GM13976 (cell line): ENCODE results near the gene EOLA1.
"Not testable (repeated sequence)": the region's sequence is repeated elsewhere in the genome, so short reads cannot be mapped to it uniquely, and the experiment has no call there.

Experiments used
- DNase-seq: peaks from one replicate; pipeline ENCODE4 v3.0.0; 2012; ENCODE audit warnings: low spot score
- in situ Hi-C: fragments of 300-500 bp; cut with MboI; formaldehyde crosslinking; loops from one replicate; pipeline ENCODE4 v1.12.0; 2022; ENCODE audit warnings: low sequenced_read_pairs, mixed read lengths, inconsistent platforms; ENCODE audit not compliant: unreplicated experiment
- TF ChIP-seq, protein P1 (sequence below): IDR thresholded peaks from 2 replicates; pipeline ENCODE4 v1.5.1; 2012; ENCODE audit warnings: borderline replicate concordance, mild to moderate bottlenecking; ENCODE audit not compliant: insufficient read depth; ENCODE audit errors: extremely low read depth, missing control alignments, control extremely low read depth

The EOLA1 gene

GRCh38 chrX:149521438-149521837, 19.4 kb upstream of the EOLA1 start:
- TF ChIP-seq, protein P1, sequence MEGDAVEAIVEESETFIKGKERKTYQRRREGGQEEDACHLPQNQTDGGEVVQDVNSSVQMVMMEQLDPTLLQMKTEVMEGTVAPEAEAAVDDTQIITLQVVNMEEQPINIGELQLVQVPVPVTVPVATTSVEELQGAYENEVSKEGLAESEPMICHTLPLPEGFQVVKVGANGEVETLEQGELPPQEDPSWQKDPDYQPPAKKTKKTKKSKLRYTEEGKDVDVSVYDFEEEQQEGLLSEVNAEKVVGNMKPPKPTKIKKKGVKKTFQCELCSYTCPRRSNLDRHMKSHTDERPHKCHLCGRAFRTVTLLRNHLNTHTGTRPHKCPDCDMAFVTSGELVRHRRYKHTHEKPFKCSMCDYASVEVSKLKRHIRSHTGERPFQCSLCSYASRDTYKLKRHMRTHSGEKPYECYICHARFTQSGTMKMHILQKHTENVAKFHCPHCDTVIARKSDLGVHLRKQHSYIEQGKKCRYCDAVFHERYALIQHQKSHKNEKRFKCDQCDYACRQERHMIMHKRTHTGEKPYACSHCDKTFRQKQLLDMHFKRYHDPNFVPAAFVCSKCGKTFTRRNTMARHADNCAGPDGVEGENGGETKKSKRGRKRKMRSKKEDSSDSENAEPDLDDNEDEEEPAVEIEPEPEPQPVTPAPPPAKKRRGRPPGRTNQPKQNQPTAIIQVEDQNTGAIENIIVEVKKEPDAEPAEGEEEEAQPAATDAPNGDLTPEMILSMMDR = no peak
- in situ Hi-C loops = loop anchor here (25.0 kb wide), 1 partner anchor 116 kb away; the partner anchor contains the start of gene TMEM185A

GRCh38 chrX:149522916-149523315, 17.9 kb upstream of the EOLA1 start:
- TF ChIP-seq, protein P1 = no peak
- in situ Hi-C loops = loop anchor here (25.0 kb wide), 1 partner anchor 114 kb away; the partner anchor contains the start of gene TMEM185A
- DNase-seq = no peak

More at GRCh38 chrX:149521438-149521837, 19.4 kb upstream of the EOLA1 start:
- no peak for DNase-seq

DNA sequence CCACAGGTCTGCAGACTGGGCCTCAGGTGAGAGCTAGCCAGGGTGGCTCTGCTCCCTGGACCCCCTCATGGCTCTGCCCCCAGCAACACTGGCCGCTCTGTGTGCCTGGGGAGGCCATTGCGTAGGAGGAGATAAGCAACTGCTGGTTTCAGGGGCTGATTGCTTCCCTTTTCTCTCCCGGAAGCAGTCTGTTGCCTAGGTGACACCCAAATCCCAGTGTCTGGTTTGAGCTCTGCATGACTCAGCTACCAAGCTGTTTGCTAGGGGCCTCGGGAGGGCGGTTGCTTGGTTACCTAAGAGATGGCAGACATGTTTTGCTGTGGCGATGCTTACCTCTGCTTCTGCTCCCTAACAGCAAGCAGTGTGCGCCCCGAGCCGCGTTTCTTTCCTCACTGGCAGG, 15.4 kb upstream of the EOLA1 start:
- DNase-seq, in situ Hi-C loops: not testable (repeated sequence)

DNA sequence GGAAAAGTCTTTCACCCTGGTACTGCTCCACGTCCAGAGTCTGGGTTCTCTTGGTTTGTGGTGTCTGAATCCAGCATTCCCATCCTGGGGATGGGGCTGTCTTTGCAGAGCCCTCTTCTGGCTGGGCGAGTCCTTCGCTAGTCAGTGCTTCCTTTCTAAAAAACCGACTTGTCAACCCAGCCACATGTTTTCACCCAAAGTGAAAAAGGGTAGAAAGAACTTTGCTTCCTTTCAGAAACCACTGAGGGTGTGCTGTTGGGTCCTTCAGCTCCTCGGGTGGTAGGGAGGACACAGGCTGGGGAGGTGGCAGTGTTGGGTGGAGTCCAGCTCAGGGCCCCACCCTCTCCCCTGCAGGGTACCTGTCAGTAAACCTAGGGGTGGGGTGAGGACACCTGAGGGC, 14.9 kb upstream of the EOLA1 start:
- DNase-seq, in situ Hi-C loops: not testable (repeated sequence)

GRCh38 chrX:149526318-149527033, 14.3 kb upstream of the EOLA1 start:
- in situ Hi-C loops, DNase-seq: not testable (repeated sequence)

GRCh38 chrX:149527705-149528104, 13.1 kb upstream of the EOLA1 start:
- TF ChIP-seq, protein P1 = peak; percentile 14
- in situ Hi-C loops = no loop called here
- DNase-seq = no peak

DNA sequence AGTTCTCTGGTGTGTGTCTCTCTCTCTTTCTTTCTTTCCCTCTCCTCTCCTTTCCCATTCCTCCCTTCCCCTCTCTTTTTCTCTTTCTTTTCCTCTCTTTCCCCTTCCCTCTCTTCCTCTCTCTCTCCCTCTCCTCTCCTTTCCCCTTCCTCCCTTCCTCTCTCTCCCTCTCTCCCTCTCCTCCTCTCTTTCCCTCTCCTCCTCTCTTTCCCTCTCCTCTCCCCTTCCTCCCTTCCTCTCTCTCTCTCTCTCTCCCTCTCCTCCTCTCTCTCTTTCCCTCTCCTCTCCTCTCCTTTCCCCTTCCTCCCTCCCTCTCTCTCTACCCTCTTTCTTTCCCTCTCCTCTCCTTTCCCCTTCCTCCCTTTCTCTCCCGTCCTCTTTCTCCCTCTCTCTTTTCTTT, 12.4 kb upstream of the EOLA1 start:
- no peak for DNase-seq
- in situ Hi-C loops = no loop called here
- TF ChIP-seq, protein P1 = no peak

GRCh38 chrX:149531599-149531998, 9.2 kb upstream of the EOLA1 start:
- peak; percentile 31 for DNase-seq

DNA sequence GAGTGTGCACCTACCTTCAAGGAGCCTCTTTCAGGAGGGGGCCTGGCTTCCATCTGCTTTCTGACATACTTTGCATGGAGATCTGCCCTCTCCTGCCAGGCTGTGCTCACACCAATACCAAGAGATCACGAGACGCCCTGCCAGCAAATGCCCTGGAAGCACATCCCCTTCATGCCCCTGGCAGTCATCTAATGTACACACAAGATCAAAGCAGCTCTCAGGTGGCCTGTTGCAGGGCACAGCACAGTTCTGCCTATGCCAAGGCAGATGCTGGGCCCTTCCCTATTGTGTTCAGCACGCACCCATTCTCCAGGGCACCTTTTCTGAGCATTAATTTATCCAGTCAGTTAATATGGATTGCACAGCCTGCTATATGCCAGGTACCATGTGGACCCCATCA, 7.9 kb upstream of the EOLA1 start:
- DNase-seq, in situ Hi-C loops: not testable (repeated sequence)

More at GRCh38 chrX:149531599-149531998, 9.2 kb upstream of the EOLA1 start:
- in situ Hi-C loops = no loop called here
- TF ChIP-seq, protein P1 = no peak

- DNase-seq, in situ Hi-C loops: not testable (repeated sequence)
Observed at GRCh38 chrX:149533999-149534398, 6.8 kb upstream of the EOLA1 start.

DNA sequence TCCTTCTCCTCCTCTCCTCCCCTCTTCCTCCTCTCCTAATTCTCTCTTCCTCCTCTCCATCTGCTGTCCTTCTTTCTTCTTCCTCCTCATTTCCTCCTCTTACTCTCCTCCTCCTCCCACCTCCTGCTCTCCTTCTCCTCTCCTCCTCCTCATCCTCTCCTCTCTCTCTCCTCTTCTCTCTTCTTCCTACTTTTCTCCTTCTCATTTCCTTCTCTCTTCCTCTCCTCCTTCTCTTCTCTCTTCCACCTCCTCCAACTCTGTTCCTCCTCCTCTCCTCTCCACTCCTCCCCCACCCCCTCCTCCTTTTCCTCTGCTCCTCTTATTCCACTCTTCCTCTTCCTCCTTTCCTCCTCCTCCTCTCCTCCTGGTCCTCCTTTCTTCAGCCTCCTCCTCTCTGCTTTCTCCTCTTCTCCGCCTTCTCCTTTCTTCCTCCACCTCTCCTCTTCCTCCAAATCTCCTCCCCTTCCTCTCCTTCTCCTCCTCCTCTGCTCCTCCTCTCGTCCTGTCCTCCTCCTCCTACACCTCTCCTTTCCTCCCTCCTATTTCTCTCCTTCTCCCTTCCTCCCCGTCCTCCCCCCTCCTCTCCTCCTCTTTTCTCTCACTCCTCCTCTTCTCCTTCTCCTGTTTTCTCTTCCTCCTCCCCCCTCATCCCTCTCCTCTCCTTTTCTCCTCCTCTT, 5.7 kb upstream of the EOLA1 start:
- DNase-seq, in situ Hi-C loops: not testable (repeated sequence)

DNA sequence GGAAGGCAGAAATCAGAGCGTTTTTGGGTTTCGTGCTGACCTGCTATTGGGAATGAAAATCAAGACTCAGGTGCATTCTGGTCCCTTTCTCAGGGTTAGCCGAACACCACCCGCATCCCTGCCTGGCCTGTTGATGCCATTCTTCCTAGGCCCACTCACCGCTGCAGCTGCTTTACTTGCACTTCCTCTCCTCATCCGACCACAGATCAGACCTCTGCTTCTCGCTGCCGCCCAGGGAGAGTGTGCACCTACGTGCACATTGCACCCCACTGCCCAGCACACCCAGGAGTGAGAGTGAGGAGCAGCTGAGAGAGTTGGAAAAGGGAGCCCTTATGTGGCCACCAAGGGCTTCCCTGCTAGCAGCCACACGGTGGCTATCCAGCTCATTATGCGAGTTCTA, 3.3 kb upstream of the EOLA1 start:
- in situ Hi-C loops, DNase-seq: not testable (repeated sequence)
